Measurements from ENCODE around the gene ATL1.
"Not testable (repeated sequence)": the region's sequence is repeated elsewhere in the genome, so short reads cannot be mapped to it uniquely, and the experiment has no call there.

The ATL1 gene

GRCh38 chr14:50624447-50624846 lies 64.5 kb downstream of the ATL1 start:
- Histone ChIP-seq H3K36me3 (ENCODE audit: insufficient read depth, low read length) (peaks cover 15% of the 10 kb centered on the region), H3K4me3 (ENCODE audit: low read depth in 1 of 2, low read length in 2 of 2) (no peak overlapping the region), H3K27me3 (ENCODE audit: control insufficient read depth in 1 of 2, insufficient read depth in 2 of 2, low read length in 2 of 2) (no peaks in the 10 kb centered on the region), H3K9ac (ENCODE audit: low read length) (no peak overlapping the region), H3K27ac (ENCODE audit: low read depth, low read length) (no peak overlapping the region), H3K4me1 (ENCODE audit: insufficient read depth, low read length) (no peaks in the 10 kb centered on the region), H3K9me3 (ENCODE audit: low read length) (no peaks in the 10 kb centered on the region)

- H3K4me3 ChIP-seq (ENCODE audit: low read depth in 1 of 2, low read length in 2 of 2); H3K27me3 ChIP-seq (ENCODE audit: control insufficient read depth in 1 of 2, insufficient read depth in 2 of 2, low read length in 2 of 2); H3K9me3 ChIP-seq (ENCODE audit: low read length); H3K4me1 ChIP-seq (ENCODE audit: insufficient read depth, low read length); H3K9ac ChIP-seq (ENCODE audit: low read length); H3K27ac ChIP-seq (ENCODE audit: low read depth, low read length): not testable (repeated sequence)
- peaks cover 15% of the 10 kb centered on the region for H3K36me3 ChIP-seq (ENCODE audit: insufficient read depth, low read length)
Observed at GRCh38 chr14:50624947-50625346, 65.0 kb downstream of the ATL1 start.

DNA sequence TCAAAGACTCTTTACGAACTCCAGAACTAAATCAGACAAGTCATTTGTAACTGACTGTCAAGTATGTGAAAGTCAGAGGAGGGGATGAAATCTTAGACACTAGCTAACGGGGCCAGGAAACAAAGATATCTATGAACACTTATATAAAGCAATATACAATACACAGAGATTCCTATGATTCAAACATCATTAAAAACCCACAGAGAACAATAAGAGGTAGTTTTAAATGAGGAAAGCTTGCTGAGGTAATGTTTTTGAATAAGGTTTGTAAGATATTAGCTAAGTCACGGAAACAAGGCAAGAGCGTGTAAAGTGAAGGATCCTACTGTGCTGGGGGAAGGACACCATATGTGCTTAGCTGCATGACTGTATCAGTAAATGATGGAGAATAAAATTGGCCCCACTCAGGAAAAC lies 71.5 kb downstream of the ATL1 start:
- H3K27me3 ChIP-seq (ENCODE audit: control insufficient read depth in 1 of 2, insufficient read depth in 2 of 2, low read length in 2 of 2), result no peaks in the 10 kb centered on the region

GRCh38 chr14:50633954-50634353 lies 74.0 kb downstream of the ATL1 start:
- Histone ChIP-seq H3K36me3 (ENCODE audit: insufficient read depth, low read length) (peaks cover 6% of the 10 kb centered on the region), H3K4me1 (ENCODE audit: insufficient read depth, low read length) (no peaks in the 10 kb centered on the region), H3K4me3 (ENCODE audit: low read depth in 1 of 2, low read length in 2 of 2) (no peak overlapping the region), H3K9ac (ENCODE audit: low read length) (no peak overlapping the region), H3K27ac (ENCODE audit: low read depth, low read length) (no peak overlapping the region), H3K27me3 (ENCODE audit: control insufficient read depth in 1 of 2, insufficient read depth in 2 of 2, low read length in 2 of 2) (no peaks in the 10 kb centered on the region), H3K9me3 (ENCODE audit: low read length) (no peaks in the 10 kb centered on the region)

More for the DNA sequence above, 71.5 kb downstream of the ATL1 start:
- Histone ChIP-seq H3K9ac (ENCODE audit: low read length) (no peak overlapping the region), H3K36me3 (ENCODE audit: insufficient read depth, low read length) (peaks cover 11% of the 10 kb centered on the region), H3K4me3 (ENCODE audit: low read depth in 1 of 2, low read length in 2 of 2) (no peak overlapping the region), H3K9me3 (ENCODE audit: low read length) (no peaks in the 10 kb centered on the region), H3K4me1 (ENCODE audit: insufficient read depth, low read length) (no peaks in the 10 kb centered on the region), H3K27ac (ENCODE audit: low read depth, low read length) (no peak overlapping the region)

GRCh38 chr14:50635141-50635540 lies 75.2 kb downstream of the ATL1 start:
- H3K36me3 ChIP-seq (ENCODE audit: insufficient read depth, low read length), result peaks cover 12% of the 10 kb centered on the region
- H3K9me3 ChIP-seq (ENCODE audit: low read length), result no peaks in the 10 kb centered on the region
- no peak overlapping the region for H3K27ac ChIP-seq (ENCODE audit: low read depth, low read length)
- H3K27me3 ChIP-seq (ENCODE audit: control insufficient read depth in 1 of 2, insufficient read depth in 2 of 2, low read length in 2 of 2), result no peaks in the 10 kb centered on the region
- no peak overlapping the region for H3K4me3 ChIP-seq (ENCODE audit: low read depth in 1 of 2, low read length in 2 of 2)
- no peaks in the 10 kb centered on the region for H3K4me1 ChIP-seq (ENCODE audit: insufficient read depth, low read length)
- no peak overlapping the region for H3K9ac ChIP-seq (ENCODE audit: low read length)

- H3K27me3 ChIP-seq (ENCODE audit: control insufficient read depth in 1 of 2, insufficient read depth in 2 of 2, low read length in 2 of 2), result no peaks in the 10 kb centered on the region
- H3K27ac ChIP-seq (ENCODE audit: low read depth, low read length), result no peak overlapping the region
- H3K36me3 ChIP-seq (ENCODE audit: insufficient read depth, low read length), result no peaks in the 10 kb centered on the region
- H3K4me1 ChIP-seq (ENCODE audit: insufficient read depth, low read length), result no peaks in the 10 kb centered on the region
- no peaks in the 10 kb centered on the region for H3K9me3 ChIP-seq (ENCODE audit: low read length)
- no peak overlapping the region for H3K9ac ChIP-seq (ENCODE audit: low read length)
- H3K4me3 ChIP-seq (ENCODE audit: low read depth in 1 of 2, low read length in 2 of 2), result no peak overlapping the region
Observed at GRCh38 chr14:50647282-50647681, 87.3 kb downstream of the ATL1 start.

DNA sequence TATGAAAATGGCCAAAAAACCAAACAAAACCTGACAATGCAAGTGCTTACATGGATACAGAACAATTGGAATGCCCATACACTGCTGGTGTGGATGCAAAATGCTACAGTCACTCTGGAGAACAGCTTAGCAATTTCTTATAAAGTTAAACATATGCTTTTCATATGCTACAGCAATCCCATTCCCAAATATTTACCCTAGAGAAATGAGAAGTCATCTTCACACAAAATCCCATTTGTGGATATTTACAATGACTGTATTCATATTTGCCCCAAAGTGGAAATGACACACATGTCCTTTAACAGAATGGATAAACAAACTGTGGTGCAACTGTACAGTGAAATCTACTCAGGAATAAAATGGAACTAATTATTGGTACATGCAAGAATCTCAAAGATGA lies 87.8 kb downstream of the ATL1 start:
- Histone ChIP-seq H3K27ac (ENCODE audit: low read depth, low read length) (no peak overlapping the region), H3K36me3 (ENCODE audit: insufficient read depth, low read length) (no peaks in the 10 kb centered on the region), H3K9ac (ENCODE audit: low read length) (no peak overlapping the region), H3K9me3 (ENCODE audit: low read length) (no peaks in the 10 kb centered on the region), H3K4me3 (ENCODE audit: low read depth in 1 of 2, low read length in 2 of 2) (no peak overlapping the region), H3K4me1 (ENCODE audit: insufficient read depth, low read length) (no peaks in the 10 kb centered on the region), H3K27me3 (ENCODE audit: control insufficient read depth in 1 of 2, insufficient read depth in 2 of 2, low read length in 2 of 2) (no peaks in the 10 kb centered on the region)

DNA sequence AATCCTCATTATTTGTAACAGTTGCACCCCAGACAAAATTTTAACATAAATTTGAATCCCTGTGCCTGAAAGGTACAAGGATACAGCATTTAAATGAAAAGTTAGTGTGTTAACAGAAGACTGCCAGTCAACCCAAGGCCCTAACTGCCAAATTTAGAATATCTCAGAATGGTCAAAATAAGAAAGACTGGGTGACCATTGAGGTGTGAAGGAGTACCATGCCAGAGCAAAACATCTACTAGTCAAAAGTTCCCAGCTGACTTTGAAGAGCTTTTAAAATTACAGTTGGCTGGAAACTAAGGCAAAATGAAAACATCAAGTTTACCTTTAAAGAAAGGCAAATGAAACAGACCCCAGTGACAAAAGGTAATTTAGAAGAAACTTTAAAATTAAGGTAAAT lies 89.7 kb downstream of the ATL1 start:
- H3K27me3 ChIP-seq (ENCODE audit: control insufficient read depth in 1 of 2, insufficient read depth in 2 of 2, low read length in 2 of 2), result no peaks in the 10 kb centered on the region
- no peak overlapping the region for H3K9ac ChIP-seq (ENCODE audit: low read length)
- H3K27ac ChIP-seq (ENCODE audit: low read depth, low read length), result no peak overlapping the region
- H3K9me3 ChIP-seq (ENCODE audit: low read length), result no peaks in the 10 kb centered on the region
- H3K36me3 ChIP-seq (ENCODE audit: insufficient read depth, low read length), result no peaks in the 10 kb centered on the region
- peaks cover 6% of the 10 kb centered on the region for H3K4me1 ChIP-seq (ENCODE audit: insufficient read depth, low read length)
- H3K4me3 ChIP-seq (ENCODE audit: low read depth in 1 of 2, low read length in 2 of 2), result no peak overlapping the region

GRCh38 chr14:50656776-50657175 lies 96.8 kb downstream of the ATL1 start:
- no peaks in the 10 kb centered on the region for H3K27me3 ChIP-seq (ENCODE audit: control insufficient read depth in 1 of 2, insufficient read depth in 2 of 2, low read length in 2 of 2)
- H3K36me3 ChIP-seq (ENCODE audit: insufficient read depth, low read length), result peaks cover 7% of the 10 kb centered on the region
- peaks cover 19% of the 10 kb centered on the region for H3K4me1 ChIP-seq (ENCODE audit: insufficient read depth, low read length)
- no peaks in the 10 kb centered on the region for H3K9me3 ChIP-seq (ENCODE audit: low read length)
- H3K27ac ChIP-seq (ENCODE audit: low read depth, low read length), result no peak overlapping the region
- H3K9ac ChIP-seq (ENCODE audit: low read length), result no peak overlapping the region
- H3K4me3 ChIP-seq (ENCODE audit: low read depth in 1 of 2, low read length in 2 of 2), result no peak overlapping the region

DNA sequence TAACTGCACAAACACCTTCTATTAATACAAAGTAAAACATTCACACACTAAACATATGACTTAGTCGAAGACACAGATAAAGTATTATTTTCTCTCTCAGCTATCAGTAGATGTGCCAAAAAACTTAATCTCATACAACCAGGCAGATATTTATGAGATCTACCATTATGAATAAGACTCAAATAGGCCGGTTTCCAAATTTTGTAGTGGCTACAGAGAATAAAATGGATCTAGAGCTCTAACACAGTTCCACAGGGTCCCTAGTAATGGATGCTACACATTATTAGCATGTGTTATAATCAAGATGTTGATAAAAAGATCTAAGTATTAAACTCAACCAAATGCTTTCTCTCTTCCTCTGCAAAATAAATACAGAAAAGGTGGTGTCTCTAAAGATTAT lies 97.8 kb downstream of the ATL1 start:
- Histone ChIP-seq H3K4me3 (ENCODE audit: low read depth in 1 of 2, low read length in 2 of 2) (peak overlapping the region in 1 of 2 donors; percentile 19), H3K9me3 (ENCODE audit: low read length) (no peaks in the 10 kb centered on the region), H3K27ac (ENCODE audit: low read depth, low read length) (peak overlapping the region; percentile 8), H3K4me1 (ENCODE audit: insufficient read depth, low read length) (peaks cover 19% of the 10 kb centered on the region), H3K9ac (ENCODE audit: low read length) (peak overlapping the region; percentile 7), H3K36me3 (ENCODE audit: insufficient read depth, low read length) (peaks cover 7% of the 10 kb centered on the region), H3K27me3 (ENCODE audit: control insufficient read depth in 1 of 2, insufficient read depth in 2 of 2, low read length in 2 of 2) (no peaks in the 10 kb centered on the region)

DNA sequence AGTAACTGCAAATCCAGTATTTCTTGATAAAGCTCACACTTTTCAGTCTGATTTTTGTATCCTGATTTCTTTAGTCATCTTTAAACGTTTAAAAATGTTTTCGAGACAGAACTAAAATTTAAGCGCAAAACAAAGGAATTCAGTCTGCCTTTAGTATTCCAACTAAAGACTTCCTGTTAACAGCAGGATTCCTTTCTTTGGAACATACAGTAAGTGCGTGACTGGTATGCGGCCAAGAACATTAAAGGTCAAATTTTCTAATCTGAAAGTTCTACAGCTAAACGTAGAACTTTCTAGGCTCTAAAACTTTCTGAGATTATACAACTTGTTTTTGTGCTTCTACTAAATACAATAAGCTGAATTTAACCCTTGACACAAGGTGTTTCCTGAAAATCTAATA lies 98.3 kb downstream of the ATL1 start:
- Histone ChIP-seq H3K4me3 (ENCODE audit: low read depth in 1 of 2, low read length in 2 of 2) (peak overlapping the region in 1 of 2 donors; percentile 19), H3K9ac (ENCODE audit: low read length) (peak overlapping the region; percentile 7), H3K36me3 (ENCODE audit: insufficient read depth, low read length) (peaks cover 7% of the 10 kb centered on the region), H3K27me3 (ENCODE audit: control insufficient read depth in 1 of 2, insufficient read depth in 2 of 2, low read length in 2 of 2) (no peaks in the 10 kb centered on the region), H3K9me3 (ENCODE audit: low read length) (no peaks in the 10 kb centered on the region), H3K4me1 (ENCODE audit: insufficient read depth, low read length) (peaks cover 19% of the 10 kb centered on the region), H3K27ac (ENCODE audit: low read depth, low read length) (peak overlapping the region; percentile 8)

- Histone ChIP-seq H3K4me3 (ENCODE audit: low read depth in 1 of 2, low read length in 2 of 2) (no peak overlapping the region), H3K9me3 (ENCODE audit: low read length) (no peaks in the 10 kb centered on the region), H3K27ac (ENCODE audit: low read depth, low read length) (no peak overlapping the region), H3K9ac (ENCODE audit: low read length) (no peak overlapping the region), H3K4me1 (ENCODE audit: insufficient read depth, low read length) (peaks cover 16% of the 10 kb centered on the region), H3K36me3 (ENCODE audit: insufficient read depth, low read length) (peaks cover 7% of the 10 kb centered on the region), H3K27me3 (ENCODE audit: control insufficient read depth in 1 of 2, insufficient read depth in 2 of 2, low read length in 2 of 2) (no peaks in the 10 kb centered on the region)
Observed at GRCh38 chr14:50659327-50659974, 99.5 kb downstream of the ATL1 start.

Data from muscle layer of colon (tissue), 2 donors.